ENCODE measurements around the gene SPATA9.
A peak's percentile ranks its signal among the peaks of the same experiment; 100 is the strongest.
"Not testable (repeated sequence)": the region's sequence is repeated elsewhere in the genome, so short reads cannot be mapped to it uniquely, and the experiment has no call there.

SPATA9 gene

DNA sequence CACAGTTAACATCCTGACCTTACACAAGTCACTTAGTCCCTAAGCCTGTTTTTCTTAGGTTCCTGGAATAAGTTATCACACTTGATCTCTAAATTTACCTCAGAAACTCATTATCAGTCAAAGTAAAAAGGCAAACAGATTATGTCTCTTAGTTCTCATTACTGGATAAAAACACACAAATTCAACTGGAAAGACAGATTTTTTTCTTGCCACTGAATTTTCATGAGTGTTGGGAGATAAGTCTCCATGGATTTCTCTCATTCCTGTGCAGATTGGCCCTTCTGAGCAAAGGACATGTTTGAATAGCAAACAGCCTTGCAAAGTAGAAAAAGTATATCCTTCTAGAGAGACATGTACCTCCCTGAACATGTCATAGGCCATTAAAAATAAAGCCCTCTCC, 10.2 kb downstream of the SPATA9 start:
- DNase-seq, result no peak

DNA sequence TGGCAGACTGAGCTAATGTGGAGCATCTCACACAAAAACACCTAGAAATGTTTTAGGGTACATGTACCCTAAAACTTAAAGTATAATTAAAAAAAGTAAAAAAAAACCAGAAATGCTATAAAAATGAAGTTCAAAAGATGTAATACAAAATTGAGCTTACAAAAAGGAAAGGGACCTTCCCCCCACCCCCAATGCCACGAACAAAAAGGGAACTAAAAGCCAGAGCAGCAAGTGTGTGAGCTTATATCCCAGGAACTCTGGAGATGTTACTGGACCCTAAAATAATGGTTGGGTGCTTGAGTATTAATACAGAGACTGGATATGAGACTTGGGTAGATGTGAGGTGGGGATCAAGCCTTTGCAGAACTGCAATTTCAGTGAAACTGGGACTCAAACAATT, 11.0 kb downstream of the SPATA9 start:
- DNase-seq, result no peak

DNA sequence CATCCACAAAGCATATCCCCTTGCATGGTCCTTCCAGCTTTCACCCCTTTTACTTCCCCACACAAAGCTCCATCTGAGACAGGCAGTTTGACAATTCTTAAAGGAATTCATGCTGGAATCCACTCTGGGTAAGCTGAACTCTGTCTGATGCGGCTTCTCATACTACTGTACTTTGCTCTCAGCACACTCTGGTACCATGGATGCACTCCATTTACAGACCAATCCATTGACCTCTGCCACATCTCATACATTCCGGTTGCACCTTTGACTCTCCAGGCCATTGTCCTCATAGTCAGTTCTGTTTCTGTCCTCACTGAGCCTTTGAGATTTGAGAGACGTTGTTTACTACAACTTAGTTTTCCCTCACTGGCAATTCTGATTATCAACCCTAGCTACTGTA, 12.2 kb downstream of the SPATA9 start:
- no peak for DNase-seq

DNA sequence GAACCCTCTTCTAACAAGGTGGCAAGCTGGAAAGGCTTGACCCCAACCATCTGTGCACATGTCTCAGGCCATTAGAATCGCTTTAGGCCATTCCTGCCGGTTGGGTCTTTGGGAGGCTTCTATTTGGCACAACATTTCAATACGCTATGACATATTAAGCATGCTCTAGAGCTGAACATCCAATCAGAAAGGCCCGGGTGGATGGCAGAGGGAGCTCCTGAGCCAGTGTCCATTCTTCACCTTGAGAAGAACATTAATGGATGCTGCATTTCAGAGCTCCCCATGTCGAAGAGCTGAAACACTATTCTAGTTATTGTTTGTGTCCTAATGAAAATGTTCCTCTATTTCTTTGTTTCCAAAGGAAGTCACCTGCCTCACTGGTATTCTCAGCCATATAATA, 12.8 kb downstream of the SPATA9 start:
- DNase-seq, result no peak

DNA sequence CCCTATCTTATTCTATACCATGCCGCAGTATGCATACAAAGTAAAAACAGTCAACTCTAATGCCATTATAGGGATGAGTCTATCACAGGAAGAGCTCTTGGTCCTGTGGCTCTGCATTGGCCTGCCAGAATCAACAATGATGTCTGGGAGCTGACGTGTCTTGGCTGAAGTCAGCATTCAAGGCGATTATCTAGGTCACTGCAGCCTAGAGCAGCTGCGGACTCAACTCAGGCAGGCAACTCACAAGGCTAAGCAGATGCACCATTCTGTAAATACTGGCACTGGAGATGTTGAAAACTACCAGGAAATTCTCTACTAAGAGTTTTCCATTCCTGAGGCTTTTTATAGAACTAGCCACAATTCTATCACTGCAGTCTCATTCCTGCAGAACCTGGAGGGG, 13.3 kb downstream of the SPATA9 start:
- no peak for DNase-seq

DNA sequence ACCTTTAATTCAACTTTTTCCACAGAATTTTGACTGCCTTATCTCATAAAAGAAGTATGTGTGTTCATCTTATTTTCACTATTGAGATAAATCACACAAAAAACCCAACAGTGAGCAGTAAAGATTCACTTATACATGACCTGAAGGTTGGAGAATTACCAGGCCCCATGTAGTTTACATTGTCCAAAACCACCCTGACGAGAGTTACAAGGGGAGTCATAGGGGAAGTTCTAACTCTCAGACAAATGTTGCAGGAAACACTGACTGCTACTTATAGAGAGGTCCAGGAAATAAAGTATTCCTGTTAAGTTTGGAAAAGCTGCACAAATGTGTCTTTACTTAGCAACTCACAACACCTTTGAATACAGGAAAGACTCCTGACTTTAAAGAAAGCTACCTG, 14.1 kb downstream of the SPATA9 start:
- no peak for DNase-seq

DNA sequence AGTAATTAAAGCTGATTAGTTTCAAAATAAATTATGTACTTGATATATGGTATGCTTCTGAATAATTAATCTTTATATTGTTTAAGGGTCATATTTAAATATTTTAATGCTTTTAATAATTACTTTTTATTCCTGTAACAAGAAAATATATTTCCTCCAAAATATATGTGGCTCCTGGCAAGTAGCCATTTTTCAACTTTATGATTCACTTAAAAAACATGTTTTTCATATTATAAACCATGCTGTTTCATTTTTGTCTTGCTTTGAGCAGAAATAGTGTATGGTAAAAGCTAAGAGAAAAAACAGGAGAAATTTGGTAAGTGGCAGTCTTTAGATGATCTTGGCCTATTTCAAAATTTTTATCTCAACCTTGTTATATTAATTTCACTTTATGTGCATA, 14.6 kb downstream of the SPATA9 start:
- DNase-seq, result no peak

DNA sequence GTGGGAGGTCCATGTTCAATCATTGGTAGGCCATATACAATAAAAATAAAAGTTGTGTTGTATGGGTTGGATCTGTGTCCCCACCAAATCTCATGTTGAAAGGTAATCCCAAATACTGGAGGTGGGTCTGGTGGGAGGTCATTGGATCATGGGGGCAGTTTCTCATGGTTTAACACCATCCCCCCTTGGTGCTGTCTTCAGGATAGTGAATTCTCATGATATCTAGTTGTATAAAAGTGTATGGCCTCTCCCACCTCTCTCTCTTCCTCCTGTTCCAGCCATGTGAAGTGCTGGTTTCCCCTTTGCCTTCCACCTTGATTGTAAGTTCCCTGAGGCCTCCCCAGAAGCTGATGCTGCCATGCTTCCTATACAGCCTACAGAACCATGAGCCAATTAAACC, 15.1 kb downstream of the SPATA9 start:
- DNase-seq, result no peak

DNA sequence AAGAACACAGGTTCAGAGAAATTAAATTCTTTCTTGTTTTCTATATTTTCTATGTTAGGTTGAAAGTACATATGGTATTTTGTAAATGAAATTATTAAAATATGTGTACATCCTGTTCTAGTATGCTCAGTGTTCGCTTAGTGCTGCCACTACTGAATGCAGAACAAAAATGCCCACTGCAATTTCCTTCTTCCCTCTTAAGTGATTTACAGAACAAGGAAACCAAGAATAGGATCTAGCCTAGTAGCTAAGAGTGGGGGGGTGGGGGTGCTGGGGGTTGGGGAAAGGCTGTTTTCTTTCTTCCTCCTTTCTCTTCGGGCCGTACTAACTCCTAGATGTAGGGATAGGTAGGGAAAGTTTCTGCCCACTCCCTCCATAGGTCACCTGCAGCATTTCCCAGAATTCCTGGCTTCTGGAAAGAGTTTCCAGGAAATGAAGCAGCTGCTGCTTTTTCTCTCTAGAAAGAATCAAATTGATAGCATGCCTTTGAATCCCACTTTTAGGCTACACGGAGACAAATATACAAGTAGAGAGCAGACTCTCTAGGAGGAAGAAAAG, 15.7 kb downstream of the SPATA9 start:
- DNase-seq, result no peak

DNA sequence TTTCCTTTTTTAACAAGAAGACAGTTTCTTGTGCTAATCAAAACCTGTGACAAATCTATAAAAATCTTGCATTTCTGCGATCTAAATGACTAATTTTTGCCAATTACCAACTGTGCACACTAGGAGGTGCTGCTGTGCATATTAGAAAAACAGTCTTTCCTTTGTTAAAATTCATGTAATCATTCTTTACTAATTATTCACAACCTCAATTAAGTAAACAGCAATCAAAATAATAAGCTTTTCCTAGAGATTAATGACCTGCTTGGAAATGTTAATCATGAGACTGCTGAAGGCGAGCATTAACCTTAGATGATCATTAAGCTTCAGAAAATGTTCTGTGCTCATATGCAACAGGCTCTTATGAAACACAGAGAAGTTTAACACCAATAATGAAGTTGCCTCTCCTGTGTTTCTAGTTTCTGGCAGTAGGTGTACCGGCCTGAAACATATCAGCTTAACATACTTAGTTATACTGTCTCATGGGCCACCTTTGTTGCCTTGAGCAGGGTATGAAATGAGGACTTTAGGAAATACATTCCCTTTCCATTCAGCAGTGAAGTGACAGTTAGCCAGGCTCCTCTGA, 18.5 kb downstream of the SPATA9 start:
- peak; percentile 45 for DNase-seq

DNA sequence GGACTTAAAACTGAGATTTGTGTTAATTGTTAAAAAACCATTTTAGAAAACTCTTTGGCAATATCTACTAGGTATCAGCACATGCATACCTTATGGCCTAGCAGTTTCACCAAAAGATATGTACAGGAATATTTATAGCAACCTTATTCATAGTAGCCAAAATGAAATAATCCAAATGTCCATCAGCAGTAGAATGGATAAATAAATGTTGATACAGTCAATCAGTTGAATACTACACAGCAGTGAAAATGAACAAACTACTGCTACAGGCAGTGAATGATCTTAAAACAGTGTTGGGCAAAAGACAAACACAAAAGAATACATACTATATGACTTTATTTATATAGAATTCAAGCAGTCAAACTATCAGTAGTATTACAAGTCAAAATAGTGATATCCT, 19.8 kb downstream of the SPATA9 start:
- no peak for DNase-seq

DNA sequence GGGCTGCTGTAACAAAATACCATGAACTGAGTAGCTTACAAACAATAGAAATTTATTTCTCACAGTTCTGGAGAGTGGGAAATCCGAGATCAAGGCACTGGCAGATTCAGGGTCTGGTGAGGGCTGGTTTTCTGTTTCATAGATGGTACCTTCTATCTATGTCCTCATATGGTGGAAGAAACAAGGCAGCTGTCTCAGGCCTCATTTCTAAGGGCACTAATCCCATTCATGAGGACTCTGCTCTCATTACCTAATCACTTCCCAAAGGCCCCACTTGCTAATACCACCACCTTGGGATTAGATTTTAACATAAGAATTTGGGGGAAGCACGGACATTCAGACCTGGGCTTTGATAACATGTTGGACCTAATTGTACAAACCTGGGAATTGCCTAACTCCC, 22.7 kb downstream of the SPATA9 start:
- no peak for DNase-seq

DNA sequence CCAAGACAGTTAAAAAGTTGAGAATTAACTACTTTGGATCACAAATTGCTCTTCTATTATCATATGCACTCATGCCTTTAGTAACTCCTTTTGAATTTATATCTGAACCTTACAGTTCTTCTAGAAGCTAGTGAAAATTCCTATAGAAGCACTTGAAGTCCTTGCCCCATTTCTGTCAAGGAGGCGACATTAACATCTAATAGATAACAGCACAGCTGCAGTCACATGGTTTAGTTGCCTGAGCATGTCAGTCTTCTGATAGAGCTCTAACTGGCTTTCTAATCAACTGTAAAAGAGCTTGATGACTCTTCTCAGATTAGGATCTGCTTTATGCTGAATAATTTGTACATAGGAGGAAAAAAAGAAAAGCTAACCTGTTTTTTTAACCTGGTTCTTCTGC, 27.2 kb downstream of the SPATA9 start:
- DNase-seq, result no peak

DNA sequence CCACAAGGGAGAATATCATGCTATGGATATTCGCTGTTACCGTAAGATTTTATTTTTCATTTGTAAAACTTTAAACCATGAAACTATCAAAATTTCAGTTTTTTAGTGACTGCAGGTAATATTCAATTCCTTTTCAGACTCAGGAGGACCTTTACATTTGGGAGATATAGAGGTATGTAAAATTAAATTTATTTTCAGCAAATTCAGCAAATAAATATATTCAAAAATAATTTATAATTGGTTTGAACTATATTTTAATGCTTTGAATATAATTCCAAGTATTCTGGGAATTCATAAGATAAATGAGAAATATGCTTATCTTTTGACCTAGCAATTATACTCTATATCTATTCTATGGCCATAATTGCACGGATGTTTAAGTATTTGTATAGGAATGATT, 28.6 kb downstream of the SPATA9 start:
- no peak for DNase-seq

DNA sequence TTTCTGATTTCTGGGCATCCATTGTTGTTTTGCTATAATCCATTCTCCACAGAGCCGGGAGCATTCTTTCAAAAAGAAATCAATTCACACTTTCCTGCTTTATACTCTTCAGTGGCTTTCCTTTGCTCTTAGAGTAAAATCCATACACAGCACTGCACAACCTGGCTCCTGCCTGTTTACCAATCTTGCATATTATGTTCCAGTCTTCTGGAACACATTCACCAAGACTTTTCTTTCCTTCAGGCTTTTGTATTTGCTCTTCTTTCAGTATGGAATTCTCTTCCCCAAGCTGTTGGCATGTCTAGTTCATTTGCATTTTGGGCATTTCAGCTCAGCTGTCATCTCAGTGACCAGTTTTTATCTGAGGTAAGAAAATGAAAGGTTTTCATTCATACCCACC, 29.9 kb downstream of the SPATA9 start:
- no peak for DNase-seq

DNA sequence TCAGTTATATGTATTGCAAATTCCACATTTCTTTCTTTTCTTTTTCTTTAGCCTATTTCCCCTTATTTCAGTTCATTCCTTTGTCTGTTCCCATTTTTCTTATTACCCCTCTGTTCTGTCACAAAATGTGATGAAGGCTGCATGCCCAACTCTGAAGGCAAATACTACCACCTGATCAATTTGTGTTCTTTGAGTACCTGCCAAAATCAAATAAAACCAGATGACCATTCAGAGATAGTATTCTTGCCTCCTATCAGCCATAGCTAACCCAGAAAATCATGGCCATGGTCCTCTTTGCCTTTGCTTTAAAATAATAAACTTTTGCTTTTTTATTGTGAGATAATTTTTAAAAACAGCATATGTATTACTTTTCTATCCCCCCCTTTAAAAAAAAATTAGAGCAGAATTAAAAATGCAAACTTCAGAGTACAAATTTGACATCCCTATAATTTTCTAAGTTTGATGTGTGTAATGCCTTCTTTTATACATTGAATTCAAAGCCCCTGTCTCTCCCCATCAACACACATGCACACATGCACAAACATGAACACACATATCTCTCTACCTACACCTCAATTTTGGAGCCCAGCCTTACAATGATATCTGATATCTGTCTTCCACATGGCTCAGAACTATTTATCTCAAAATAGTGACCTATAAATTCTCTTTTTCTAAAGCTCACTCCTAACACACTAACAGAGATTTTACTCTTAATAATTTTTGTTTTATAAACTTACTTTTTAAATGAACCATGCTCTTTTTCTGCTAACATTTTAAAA, 32.8 kb downstream of the SPATA9 start:
- DNase-seq, result no peak

DNA sequence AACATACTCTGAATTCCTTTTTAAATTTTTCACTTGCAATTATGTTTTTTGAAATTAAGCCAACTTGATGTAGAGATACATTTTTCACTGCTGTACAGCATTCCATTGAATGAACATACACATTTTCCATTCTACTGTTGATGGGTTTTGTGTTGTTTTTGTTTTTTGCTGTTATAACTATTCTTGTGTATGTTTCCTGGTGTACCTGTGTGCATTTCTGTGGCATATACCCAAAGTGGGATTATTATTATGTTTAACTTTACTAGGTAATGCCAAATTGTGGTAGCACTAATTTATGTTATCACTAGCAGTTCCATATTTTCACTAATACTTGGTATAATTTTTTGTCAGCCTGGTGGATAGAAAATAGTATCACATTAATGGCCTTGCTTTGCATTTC, 33.5 kb downstream of the SPATA9 start:
- no peak for DNase-seq

DNA sequence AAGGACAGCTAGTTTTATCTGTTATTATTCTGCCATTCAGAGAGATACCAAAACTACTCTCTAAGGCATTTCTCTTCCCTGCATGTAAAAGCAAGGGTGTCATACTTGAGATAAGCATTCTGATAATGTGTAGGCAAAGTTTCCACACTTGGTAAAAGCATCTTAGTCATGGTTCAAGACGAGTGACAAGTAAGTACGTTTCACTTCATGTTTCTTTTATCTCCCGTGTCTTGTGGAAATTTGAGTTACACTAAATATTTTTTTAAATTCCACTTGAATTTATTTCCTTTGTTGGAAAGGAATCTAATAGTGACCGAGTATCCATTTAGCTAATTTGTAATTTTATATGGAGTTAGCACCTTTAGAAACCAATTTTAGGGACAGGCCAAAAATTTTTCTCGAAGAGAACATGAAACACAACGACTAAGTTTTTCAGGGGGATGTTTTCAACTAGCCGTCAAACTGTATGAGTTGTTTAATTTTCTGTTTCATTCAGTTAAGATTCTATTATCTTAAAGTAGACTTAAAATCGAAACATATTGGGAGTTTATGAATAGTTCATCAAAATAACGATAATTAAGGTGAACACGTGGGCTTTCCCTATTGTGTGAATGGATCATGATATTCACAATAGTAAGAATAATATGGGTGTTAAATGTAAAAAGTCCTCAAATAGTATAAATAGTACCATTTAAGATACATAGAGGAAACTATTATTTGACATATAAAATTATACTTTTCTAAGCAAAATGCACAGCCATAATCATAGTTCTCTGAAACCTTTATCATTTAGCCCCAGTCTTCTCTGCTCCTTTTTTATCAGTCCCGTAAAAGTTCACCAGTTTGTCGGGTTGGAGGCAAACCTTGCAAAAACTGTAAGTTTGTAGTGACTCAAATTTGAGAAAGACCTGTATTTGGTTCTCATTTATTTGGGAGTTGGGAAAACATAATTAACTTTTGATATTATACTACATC, 34.6 kb downstream of the SPATA9 start:
- peak; percentile 56 for DNase-seq

DNA sequence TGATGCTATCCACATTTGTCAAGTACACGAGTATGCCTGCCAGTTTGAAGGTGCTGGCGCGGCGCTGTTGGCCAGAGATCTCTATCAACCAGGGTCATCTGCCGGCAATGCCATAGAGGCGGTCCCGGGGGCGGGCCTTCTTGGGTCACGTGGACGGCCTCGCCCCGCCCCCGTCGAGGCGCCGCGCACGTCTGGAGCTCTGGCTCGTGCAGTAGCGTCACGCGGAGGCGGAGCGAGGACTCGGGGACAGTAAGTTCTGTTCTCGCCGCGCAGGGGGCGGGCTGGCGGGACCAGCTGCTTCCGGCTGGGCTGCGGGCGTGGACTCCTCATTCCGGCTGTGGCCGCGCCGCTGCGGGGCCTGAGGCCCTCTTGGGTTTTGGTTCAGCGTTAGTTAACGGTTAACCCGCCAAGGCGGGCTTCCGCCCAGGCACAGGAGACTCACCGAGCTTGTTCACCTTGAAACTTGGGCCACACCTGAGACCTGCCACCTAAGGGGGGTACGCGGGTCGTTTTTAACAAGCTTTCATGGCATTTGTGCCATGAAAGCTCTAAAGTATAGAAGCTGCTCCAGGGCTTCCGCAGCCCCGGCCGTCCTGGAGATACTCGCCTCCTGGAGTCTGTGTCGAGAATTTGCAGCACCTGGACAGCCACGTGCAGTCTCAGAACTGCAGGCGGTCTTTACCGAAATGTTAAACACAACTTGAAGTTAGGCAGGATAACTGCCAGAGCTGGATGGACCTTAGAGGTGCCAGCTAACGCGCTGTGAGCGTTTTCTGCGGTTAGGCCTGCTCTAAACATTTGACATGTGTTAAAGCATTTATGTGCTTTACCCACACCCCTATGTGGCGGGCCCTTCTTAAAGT, 36.0 kb downstream of the SPATA9 start, which contains the start of gene RFESD:
Gene RFESD, plus strand, starts transcription at position 209 of the 863 bp plus-strand sequence. CDS start 5,495 bp downstream, outside the sequence.
- peak; percentile 98 for DNase-seq

DNA sequence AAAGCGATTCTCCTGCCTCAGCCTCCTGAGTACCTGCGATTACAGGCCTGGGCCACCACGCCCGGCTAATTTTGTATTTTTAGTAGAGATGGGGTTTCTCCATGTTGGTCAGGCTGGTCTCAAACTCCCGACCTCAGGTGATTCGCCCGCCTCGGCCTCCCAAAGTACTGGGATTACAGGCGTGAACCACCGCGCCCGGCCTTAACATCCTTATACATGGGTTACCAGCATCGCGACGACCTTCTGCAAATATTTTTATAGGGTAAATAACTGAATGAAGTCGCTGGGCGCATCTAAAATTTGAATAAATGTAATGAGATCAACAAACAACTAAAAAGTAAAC, 36.6 kb downstream of the SPATA9 start:
- DNase-seq, result not testable (repeated sequence)

DNA sequence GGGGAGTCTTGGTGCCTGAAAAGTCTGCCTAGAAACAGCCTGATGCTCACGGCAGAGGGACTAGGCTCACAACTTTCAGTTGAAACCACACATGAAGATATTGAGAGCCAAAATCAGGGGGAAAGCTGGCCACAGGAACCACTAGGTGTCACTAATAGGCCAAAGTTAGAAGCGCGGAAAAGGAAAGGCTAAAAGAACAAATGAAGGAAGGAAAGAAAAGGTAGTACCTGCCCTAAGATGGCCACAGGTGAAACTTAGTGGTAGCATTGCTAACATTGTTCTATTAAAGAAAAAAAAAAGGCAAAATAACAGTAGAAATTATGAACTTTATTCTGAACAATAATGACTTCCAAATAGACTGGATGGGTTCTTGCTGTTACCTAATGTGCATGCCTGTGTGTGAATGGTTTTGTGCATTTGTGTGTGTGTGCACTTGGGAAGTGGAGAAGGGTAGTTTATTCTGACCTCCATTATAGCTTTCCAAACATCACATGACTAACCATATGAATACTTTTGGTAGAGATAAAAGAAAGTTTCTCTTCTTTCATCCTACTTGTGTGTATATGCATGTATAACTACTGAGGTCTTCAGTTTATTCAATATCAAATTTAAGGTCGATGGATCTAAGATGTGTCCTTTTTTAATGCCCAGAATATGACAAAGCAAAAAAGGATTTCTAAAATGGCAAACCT, 38.3 kb downstream of the SPATA9 start:
- peak; percentile 77 for DNase-seq

DNA sequence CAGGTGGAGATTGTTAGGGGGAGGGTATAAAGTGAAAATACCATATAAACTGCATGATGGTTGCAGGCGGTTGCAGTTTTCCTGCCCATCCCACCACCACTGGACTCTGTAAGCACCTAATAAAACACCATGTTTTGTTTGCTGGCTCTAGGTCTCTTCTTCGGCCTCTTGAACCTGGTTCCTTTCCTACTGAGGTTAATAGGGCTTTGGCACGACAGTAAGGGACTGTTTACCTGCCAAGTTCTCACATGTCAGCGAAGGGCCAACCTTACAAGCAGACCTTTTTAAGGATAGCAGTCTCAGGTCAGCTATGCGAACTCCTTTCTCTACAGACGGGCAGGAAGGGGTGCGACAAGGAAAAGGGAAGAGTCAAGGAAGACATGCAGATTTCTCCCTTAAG, 39.6 kb downstream of the SPATA9 start:
- DNase-seq, result no peak

Data from activated CD4-positive, alpha-beta T cell treated with anti-CD3 and anti-CD28 coated beads, Interleukin-2, Interleukin-6, amounts not matched to agents 100 ng/mL and 50 ng/mL, durations not matched to agents 16 hours and 8 hours (primary cell).